ENCODE data around the gene FASTKD3. TPM values are rescaled to one million over a fixed set of nuclear protein-coding genes. Genes with fewer than 3 reads are reported as not detected.

The FASTKD3 gene
- total RNA-seq, 1 donor from 2014 or later, result 9.4 TPM

DNA sequence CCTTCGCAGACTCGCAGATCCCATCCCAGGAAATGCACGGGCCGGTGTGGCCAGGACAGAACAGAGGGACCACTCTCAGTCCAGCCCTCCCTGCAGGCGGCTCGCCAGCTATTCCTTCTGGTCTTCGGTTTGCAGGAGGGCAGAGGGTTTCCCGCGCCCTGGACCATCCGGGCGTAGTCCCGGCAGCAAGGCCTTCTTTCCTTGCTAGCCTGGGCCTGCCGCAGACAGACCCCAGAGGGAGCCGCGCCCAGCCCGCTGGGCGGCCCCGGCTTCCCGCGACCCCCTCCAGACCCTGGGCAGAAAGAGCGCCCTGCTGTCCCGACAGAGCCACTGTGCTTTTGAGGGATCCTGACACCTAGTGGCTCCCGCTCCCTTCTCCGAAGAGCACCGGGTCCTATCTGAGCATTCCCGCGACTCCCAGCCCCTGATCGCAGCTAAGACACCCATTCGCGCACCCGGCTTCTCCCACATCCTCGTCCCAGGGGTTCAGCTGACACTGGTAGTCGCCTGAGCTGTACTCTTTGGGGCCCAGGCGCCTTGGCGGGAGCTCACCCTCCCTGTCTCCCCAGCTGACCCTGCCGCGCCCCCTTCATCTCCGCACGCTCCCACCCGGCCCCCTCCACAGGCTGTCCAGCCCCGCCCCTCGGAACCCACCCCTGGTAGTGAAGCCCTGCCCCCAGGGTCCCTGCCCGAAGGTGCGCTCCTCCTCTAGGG, 19.0 kb downstream of the FASTKD3 start:
- H3K36me3 ChIP-seq, result no peaks in the 10 kb centered on the region
- DNase-seq (no peak), ATAC-seq (peak; percentile 29 to 39)
- H3K27me3 ChIP-seq (ENCODE audit: low read depth), result peaks cover 22% of the 10 kb centered on the region
- no peak overlapping the region for H3K27ac ChIP-seq
- H3K4me3 ChIP-seq, result peak overlapping the region; percentile 60
- TF ChIP-seq, protein P1, sequence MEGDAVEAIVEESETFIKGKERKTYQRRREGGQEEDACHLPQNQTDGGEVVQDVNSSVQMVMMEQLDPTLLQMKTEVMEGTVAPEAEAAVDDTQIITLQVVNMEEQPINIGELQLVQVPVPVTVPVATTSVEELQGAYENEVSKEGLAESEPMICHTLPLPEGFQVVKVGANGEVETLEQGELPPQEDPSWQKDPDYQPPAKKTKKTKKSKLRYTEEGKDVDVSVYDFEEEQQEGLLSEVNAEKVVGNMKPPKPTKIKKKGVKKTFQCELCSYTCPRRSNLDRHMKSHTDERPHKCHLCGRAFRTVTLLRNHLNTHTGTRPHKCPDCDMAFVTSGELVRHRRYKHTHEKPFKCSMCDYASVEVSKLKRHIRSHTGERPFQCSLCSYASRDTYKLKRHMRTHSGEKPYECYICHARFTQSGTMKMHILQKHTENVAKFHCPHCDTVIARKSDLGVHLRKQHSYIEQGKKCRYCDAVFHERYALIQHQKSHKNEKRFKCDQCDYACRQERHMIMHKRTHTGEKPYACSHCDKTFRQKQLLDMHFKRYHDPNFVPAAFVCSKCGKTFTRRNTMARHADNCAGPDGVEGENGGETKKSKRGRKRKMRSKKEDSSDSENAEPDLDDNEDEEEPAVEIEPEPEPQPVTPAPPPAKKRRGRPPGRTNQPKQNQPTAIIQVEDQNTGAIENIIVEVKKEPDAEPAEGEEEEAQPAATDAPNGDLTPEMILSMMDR (IDR thresholded peaks at IDR 0.05), result no peak
- peaks cover 25% of the 10 kb centered on the region for H3K4me1 ChIP-seq
- intact Hi-C loops (cut with DNase I), result no loop called here
- H3K9me3 ChIP-seq, result no peaks in the 10 kb centered on the region

DNA sequence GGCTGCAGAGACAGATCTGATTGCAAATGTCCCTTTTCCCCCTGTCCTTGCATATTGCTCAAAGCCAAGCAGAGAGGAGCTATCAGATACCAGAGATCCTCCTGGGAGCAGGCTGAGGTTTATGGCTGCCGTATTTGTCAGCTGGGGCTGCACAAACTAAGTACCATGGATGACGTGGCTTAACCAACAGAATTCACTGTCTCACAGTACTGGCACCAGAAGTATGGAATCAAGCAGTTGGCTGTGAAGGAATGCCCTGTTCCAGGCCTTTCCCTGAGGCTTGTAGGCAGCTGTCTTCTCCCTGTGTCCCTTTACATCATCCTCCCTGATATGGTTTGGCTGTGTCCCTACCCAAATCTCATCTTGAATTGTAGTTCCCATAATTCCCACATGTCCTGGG, 20.5 kb downstream of the FASTKD3 start:
- H3K36me3 ChIP-seq, result no peaks in the 10 kb centered on the region
- DNase-seq (no peak), ATAC-seq (no peak)
- H3K4me1 ChIP-seq, result peaks cover 25% of the 10 kb centered on the region
- TF ChIP-seq, protein P1 (IDR thresholded peaks at IDR 0.05), result no peak
- no peaks in the 10 kb centered on the region for H3K9me3 ChIP-seq
- intact Hi-C loops (cut with DNase I), result no loop called here
- no peak overlapping the region for H3K27ac ChIP-seq
- peaks cover 22% of the 10 kb centered on the region for H3K27me3 ChIP-seq (ENCODE audit: low read depth)
- no peak overlapping the region for H3K4me3 ChIP-seq

DNA sequence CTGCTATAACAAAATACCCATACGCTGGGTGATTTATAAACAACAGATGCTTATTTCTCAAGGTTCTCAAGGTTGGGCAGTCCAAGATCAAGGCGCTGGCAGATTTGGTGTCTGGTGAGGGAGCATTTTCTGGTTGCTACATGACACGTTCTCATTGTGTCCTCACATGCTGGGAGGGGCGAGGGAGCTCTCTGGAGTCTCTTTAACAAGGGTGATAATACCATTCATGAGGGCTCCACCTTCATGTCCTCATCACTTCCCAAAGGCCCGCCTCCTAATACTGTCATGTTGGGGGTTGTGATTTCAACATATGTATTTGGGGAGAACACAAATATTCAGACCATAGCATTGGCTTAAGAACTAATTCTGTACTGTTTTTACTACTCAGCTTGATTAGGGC, 22.5 kb downstream of the FASTKD3 start:
- intact Hi-C loops (cut with DNase I), result no loop called here
- TF ChIP-seq, protein P1 (IDR thresholded peaks at IDR 0.05), result no peak
- Histone ChIP-seq H3K27me3 (ENCODE audit: low read depth) (peaks cover 22% of the 10 kb centered on the region), H3K4me3 (no peak overlapping the region), H3K27ac (no peak overlapping the region), H3K9me3 (no peaks in the 10 kb centered on the region), H3K4me1 (peaks cover 14% of the 10 kb centered on the region), H3K36me3 (no peaks in the 10 kb centered on the region)
- DNase-seq (no peak), ATAC-seq (no peak)

DNA sequence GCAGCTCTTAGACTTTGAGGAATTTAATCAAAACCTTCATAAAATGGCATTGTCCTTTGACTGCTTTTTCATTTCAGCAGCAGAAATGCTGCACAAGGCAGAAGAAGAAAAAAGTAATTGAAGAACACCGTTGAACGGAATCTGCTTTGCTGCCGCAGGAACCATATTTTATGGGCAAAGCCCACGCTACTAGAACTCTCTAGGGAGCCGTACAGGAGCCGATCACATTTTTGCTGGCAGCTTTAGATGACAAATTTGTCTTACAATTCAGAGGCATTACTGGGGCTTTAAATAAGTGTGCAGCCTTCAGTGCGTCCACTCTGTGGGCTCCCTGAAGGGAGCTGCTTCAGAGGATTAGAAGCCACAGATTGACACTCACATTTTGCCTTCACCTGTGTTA, 23.3 kb downstream of the FASTKD3 start:
- no peak for ATAC-seq
- no peak overlapping the region for H3K4me3 ChIP-seq
- TF ChIP-seq, protein P1 (IDR thresholded peaks at IDR 0.05), result no peak
- no peaks in the 10 kb centered on the region for H3K9me3 ChIP-seq
- intact Hi-C loops (cut with DNase I), result no loop called here
- peaks cover 9% of the 10 kb centered on the region for H3K4me1 ChIP-seq
- H3K27ac ChIP-seq, result no peak overlapping the region
- H3K27me3 ChIP-seq (ENCODE audit: low read depth), result peaks cover 22% of the 10 kb centered on the region
- H3K36me3 ChIP-seq, result no peaks in the 10 kb centered on the region
- no peak for DNase-seq

DNA sequence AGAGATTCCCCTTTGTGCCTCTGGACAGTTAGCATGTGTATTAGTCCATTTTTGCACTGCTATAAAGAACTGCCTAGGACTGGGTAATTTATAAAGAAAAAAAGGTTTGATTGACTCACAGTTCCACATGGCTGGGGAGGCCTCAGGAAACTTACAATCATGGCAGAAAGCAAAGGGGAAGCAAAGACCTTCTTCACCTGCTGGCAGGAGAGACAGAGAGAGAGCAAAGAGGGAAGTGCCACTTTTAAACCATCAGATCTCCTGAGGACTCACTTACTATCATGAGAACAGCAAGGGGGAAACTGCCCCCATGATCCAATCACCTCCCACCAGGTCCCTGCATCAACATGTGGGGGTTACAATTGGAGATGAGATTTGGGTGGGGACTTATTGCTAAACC, 23.9 kb downstream of the FASTKD3 start:
- H3K4me1 ChIP-seq, result peaks cover 5% of the 10 kb centered on the region
- intact Hi-C loops (cut with DNase I), result no loop called here
- TF ChIP-seq, protein P1 (IDR thresholded peaks at IDR 0.05), result no peak

More for the DNA sequence above, 23.9 kb downstream of the FASTKD3 start:
- no peak for DNase-seq
- Histone ChIP-seq H3K9me3 (no peaks in the 10 kb centered on the region), H3K27me3 (ENCODE audit: low read depth) (peaks cover 22% of the 10 kb centered on the region), H3K36me3 (no peaks in the 10 kb centered on the region), H3K4me3 (no peak overlapping the region), H3K27ac (no peak overlapping the region)
- ATAC-seq, result no peak

Measured in lower lobe of right lung (tissue), 2 donors.